AG04450 (cell line): ENCODE measurements around the gene CPT1C. TPM values are rescaled to one million over a fixed set of nuclear protein-coding genes. Genes with fewer than 3 reads are reported as not detected.

Source experiments
- CTCF ChIA-PET: fragments of 300-600, 350-600 bp; formaldehyde crosslinking; extraction: SDS; loops from one replicate; lab custom pipeline; 2022; ENCODE audit warnings: antibody characterized with exemption, inconsistent platforms; lab: Charles Lee
- POLR2A ChIA-PET: fragments of 350-600 bp; formaldehyde crosslinking; extraction: SDS; loops from one replicate; lab custom pipeline; 2021; ENCODE audit warnings: antibody characterized with exemption, inconsistent platforms; lab: Yijun Ruan, JAX
- DNase-seq: peaks from one replicate; pipeline ENCODE4 v3.0.0-alpha.2; 2011; ENCODE audit warnings: low read depth, low spot score
- H3K27ac ChIP-seq: one replicate; pipeline ENCODE4 v1.5.1; 2012; ENCODE audit warnings: low read depth, low read length, control low read depth
- H3K27me3 ChIP-seq: one replicate; pipeline ENCODE4 v1.6.0; 2012; ENCODE audit warnings: low read length; ENCODE audit not compliant: control insufficient read depth, insufficient read depth
- H3K4me3 ChIP-seq: 2 replicates; pipeline ENCODE4 v1.5.1; 2011; ENCODE audit warnings: mild to moderate bottlenecking, low read depth, low read length, control low read depth
- H3K9me3 ChIP-seq: 2 replicates; pipeline ENCODE4 v1.5.1; 2012; ENCODE audit warnings: low read length; ENCODE audit not compliant: control insufficient read depth, insufficient read depth
- polyA plus RNA-seq: library from polyadenylated mRNA; depleted of rRNA; stranded (reverse); fragments of >200 nt; gene quantifications from 2 replicates; pipeline ENCODE4 v1.2.3, GENCODE V29; 2011
- TF ChIP-seq, protein P1 (sequence below): IDR thresholded peaks from 2 replicates; pipeline ENCODE4 v1.5.1; 2011; ENCODE audit warnings: low read depth, low read length, control low read depth, inconsistent platforms

CPT1C gene
- polyA plus RNA-seq, 1 experiment: 20.3 TPM

- Histone ChIP-seq H3K4me3 (no peak overlapping the region), H3K27me3 (no peaks in the 10 kb centered on the region), H3K9me3 (peaks cover 28% of the 10 kb centered on the region), H3K27ac (no peak overlapping the region)
- ChIA-PET CTCF (no interaction called here), POLR2A (no interaction called here)
- no peak for DNase-seq
- TF ChIP-seq, protein P1, sequence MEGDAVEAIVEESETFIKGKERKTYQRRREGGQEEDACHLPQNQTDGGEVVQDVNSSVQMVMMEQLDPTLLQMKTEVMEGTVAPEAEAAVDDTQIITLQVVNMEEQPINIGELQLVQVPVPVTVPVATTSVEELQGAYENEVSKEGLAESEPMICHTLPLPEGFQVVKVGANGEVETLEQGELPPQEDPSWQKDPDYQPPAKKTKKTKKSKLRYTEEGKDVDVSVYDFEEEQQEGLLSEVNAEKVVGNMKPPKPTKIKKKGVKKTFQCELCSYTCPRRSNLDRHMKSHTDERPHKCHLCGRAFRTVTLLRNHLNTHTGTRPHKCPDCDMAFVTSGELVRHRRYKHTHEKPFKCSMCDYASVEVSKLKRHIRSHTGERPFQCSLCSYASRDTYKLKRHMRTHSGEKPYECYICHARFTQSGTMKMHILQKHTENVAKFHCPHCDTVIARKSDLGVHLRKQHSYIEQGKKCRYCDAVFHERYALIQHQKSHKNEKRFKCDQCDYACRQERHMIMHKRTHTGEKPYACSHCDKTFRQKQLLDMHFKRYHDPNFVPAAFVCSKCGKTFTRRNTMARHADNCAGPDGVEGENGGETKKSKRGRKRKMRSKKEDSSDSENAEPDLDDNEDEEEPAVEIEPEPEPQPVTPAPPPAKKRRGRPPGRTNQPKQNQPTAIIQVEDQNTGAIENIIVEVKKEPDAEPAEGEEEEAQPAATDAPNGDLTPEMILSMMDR: no peak
These were observed 50.4 kb downstream of the CPT1C start for GRCh38 chr19:49741210-49741844.

DNA sequence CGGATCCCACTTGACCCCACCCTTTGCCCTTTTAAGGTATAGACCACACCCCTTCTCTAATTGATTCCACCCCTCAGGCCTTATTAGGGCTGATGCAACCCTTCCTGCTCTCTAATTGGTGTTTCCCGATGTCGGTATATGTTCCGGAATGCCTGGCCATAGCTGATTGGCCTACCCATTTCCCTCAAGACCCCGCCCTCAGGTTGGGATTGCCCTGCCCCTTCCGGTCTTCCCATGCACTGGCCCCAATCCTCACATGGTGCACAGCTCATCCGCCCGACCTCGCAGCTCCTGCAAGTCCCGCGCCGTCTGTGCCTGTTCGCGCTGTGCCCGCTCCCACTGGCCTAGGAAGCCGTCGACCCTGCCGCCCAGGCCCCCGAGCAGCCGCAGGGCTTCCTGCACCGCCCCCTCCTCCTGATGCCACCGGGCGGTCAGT, 54.0 kb downstream of the CPT1C start:
- Histone ChIP-seq H3K4me3 (no peak overlapping the region), H3K27me3 (no peaks in the 10 kb centered on the region), H3K9me3 (peaks cover 34% of the 10 kb centered on the region), H3K27ac (no peak overlapping the region)
- TF ChIP-seq, protein P1: no peak
- ChIA-PET CTCF (no interaction called here), POLR2A (no interaction called here)
- DNase-seq: no peak

GRCh38 chr19:49746206-49746958, 55.5 kb downstream of the CPT1C start:
- Histone ChIP-seq H3K27me3 (no peaks in the 10 kb centered on the region), H3K9me3 (peaks cover 34% of the 10 kb centered on the region), H3K4me3 (no peak overlapping the region), H3K27ac (no peak overlapping the region)
- DNase-seq: no peak
- CTCF ChIA-PET: no interaction called here
- POLR2A ChIA-PET: no interaction called here
- TF ChIP-seq, protein P1: no peak

DNA sequence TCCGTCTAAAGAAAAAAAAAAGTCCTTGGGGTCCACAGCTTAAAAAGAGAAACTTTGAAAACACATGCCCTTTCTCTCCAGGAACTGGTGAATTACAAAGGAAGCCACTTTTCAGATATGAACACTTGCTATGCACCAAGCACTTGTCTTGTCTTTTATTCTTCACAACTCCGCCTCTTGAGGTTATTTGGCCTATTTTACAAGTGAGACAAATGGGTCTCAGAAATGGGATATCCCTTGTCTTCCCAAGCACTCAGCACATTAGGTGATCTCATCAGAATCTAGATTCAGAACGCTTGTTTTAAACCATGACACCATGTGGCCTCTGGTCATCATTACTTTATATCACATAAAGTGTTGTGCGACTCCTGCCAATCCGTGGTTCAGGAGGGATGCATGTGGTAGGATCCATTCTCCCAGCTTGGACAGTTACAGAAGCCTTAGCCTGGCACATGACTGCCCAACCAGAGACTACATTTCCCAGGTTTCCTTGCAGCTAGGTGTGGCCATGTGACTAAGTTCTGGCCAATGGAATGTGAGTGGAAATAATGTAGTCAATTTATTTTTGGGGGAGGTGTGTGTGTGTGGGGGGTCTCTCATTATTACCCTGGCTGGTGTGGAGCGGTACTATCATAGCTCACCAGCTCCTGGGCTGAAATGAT, 58.3 kb downstream of the CPT1C start:
- H3K27ac ChIP-seq: no peak overlapping the region
- TF ChIP-seq, protein P1: no peak
- CTCF ChIA-PET: interaction anchor here (0.7 kb wide), 1 partner anchor 50 kb away, joined by 5 read pairs; no protein-coding TSS in a partner anchor
- H3K27me3 ChIP-seq: no peaks in the 10 kb centered on the region
- H3K9me3 ChIP-seq: peaks cover 30% of the 10 kb centered on the region
- no peak for DNase-seq
- POLR2A ChIA-PET: no interaction called here
- H3K4me3 ChIP-seq: no peak overlapping the region

DNA sequence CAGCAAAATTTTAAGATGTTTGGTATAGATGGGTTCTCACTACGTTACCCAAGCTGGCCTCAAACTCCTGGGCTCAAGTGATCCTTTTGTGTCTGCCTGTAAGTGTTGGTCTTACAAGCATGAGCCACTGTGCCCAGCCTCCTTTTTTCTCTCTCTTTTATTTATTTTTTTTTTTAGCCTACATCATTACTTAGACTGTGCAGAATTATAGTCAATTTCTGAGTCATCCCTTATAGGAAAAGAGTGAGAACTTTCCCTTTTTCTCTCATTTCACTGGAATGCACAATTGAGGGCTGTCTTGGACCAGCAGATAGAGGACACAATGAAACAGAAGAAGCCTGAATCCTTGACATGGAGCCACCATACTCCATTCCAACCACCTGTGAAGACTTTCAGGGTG, 58.9 kb downstream of the CPT1C start:
- H3K4me3 ChIP-seq: no peak overlapping the region
- no peaks in the 10 kb centered on the region for H3K27me3 ChIP-seq
- TF ChIP-seq, protein P1: no peak
- DNase-seq: no peak
- POLR2A ChIA-PET: no interaction called here
- no peak overlapping the region for H3K27ac ChIP-seq
- CTCF ChIA-PET: no interaction called here
- peaks cover 25% of the 10 kb centered on the region for H3K9me3 ChIP-seq
